Breast epithelium (tissue), 3 donors: ENCODE data around the gene HDAC4.

Experiments used
- CTCF ChIP-seq, 3 donors: fragments of 450-650 bp; IDR thresholded peaks; one replicate each; pipeline ENCODE4 v1.5.1; 2016 to 2017; ENCODE audit warnings: antibody characterized with exemption in 3 of 3, mild to moderate bottlenecking in 3 of 3, moderate library complexity in 3 of 3
- POLR2A ChIP-seq: fragments of 450-650 bp; IDR thresholded peaks from one replicate; pipeline ENCODE4 v1.6.1; 2016; ENCODE audit warnings: antibody characterized with exemption, mild to moderate bottlenecking, moderate library complexity
- POLR2AphosphoS5 ChIP-seq, 3 donors: sonication (generic); formaldehyde crosslinking; IDR thresholded peaks; one replicate each; pipeline ENCODE4 v1.6.1; 2017; ENCODE audit warnings: antibody characterized with exemption in 3 of 3

- no peak for TF ChIP-seq CTCF (IDR thresholded peaks at IDR 0.05)
- TF ChIP-seq POLR2A, result no peak
- TF ChIP-seq POLR2AphosphoS5 (IDR thresholded peaks at IDR 0.05), result no peak
These were observed 382.3 kb downstream of the HDAC4 start for GRCh38 chr2:239018271-239019182.
